WTC11 (cell line): ENCODE measurements around the gene TMEM63B. TPM values are rescaled to one million over a fixed set of nuclear protein-coding genes. Genes with fewer than 3 reads are reported as not detected.

Source experiments
- ATAC-seq: fragments of 200-7000 bp; cut with Tn5 transposase; 2 replicates; pipeline ENCODE4 v1.10.0; 2021; ENCODE audit warnings: mild to moderate bottlenecking, moderate library complexity
- Bru-seq: library from RNA; stranded (reverse); fragments of 400-500 nt; gene quantifications from one replicate; lab custom pipeline; 2021; lab: Mats Ljungman, UMichigan
- CTCF ChIA-PET: fragments of 300-600 bp; sonication (Branson Sonifier 250); formaldehyde crosslinking; loops from one replicate; lab custom pipeline; 2021; ENCODE audit warnings: antibody characterized with exemption; lab: Charles Lee
- POLR2A ChIA-PET: fragments of 350-600 bp; sonication (Branson Sonifier 250); formaldehyde crosslinking; loops from one replicate; lab custom pipeline; 2021; ENCODE audit warnings: antibody characterized with exemption; lab: Charles Lee
- DNase-seq: peaks from one replicate; pipeline ENCODE4 v3.0.0; 2021; ENCODE audit warnings: low spot score
- H3K27ac Mint-ChIP-seq: 2 replicates; pipeline ENCODE4 v1.8.0; 2021; ENCODE audit warnings: mixed read lengths
- H3K27me3 Mint-ChIP-seq: 2 replicates; pipeline ENCODE4 v1.8.0; 2021; ENCODE audit warnings: low read depth, mild to moderate bottlenecking, moderate library complexity, mixed read lengths
- H3K36me3 Mint-ChIP-seq: 2 replicates; pipeline ENCODE4 v1.8.0; 2021; ENCODE audit warnings: mixed read lengths
- H3K4me1 Mint-ChIP-seq: 2 replicates; pipeline ENCODE4 v1.8.0; 2022; ENCODE audit warnings: mixed read lengths
- H3K4me3 Mint-ChIP-seq: 2 replicates; pipeline ENCODE4 v1.8.0; 2021; ENCODE audit warnings: mild to moderate bottlenecking, moderate library complexity, mixed read lengths
- H3K9me3 Mint-ChIP-seq: 2 replicates; pipeline ENCODE4 v1.8.0; 2021; ENCODE audit warnings: mixed read lengths
- ARID4B ChIP-seq: sonication (generic); formaldehyde crosslinking; IDR thresholded peaks from 2 replicates; pipeline ENCODE4 v1.8.0; 2023; ENCODE audit warnings: missing genetic modification reagents, mild to moderate bottlenecking, borderline replicate concordance
- CREB1 ChIP-seq: sonication (generic); formaldehyde crosslinking; IDR thresholded peaks from 2 replicates; pipeline ENCODE4 v1.8.0; 2023; ENCODE audit warnings: mild to moderate bottlenecking, missing genetic modification reagents
- E2F5 ChIP-seq: sonication (generic); formaldehyde crosslinking; IDR thresholded peaks from 2 replicates; pipeline ENCODE4 v1.8.1; 2022; ENCODE audit warnings: mild to moderate bottlenecking, moderate library complexity, missing genetic modification reagents
- ETV6 ChIP-seq: sonication (generic); formaldehyde crosslinking; IDR thresholded peaks from 2 replicates; pipeline ENCODE4 v1.8.1; 2022; ENCODE audit warnings: mild to moderate bottlenecking, missing genetic modification reagents
- FOXJ3 ChIP-seq: sonication (generic); formaldehyde crosslinking; IDR thresholded peaks from 2 replicates; pipeline ENCODE4 v1.9.0; 2021; ENCODE audit warnings: missing genetic modification reagents, mild to moderate bottlenecking, borderline replicate concordance
- GRHL2 ChIP-seq: fragments of 250-450 bp; sonication (Bioruptor Pico); IDR thresholded peaks from 2 replicates; pipeline ENCODE4 v1.8.0; 2022; ENCODE audit warnings: mild to moderate bottlenecking, moderate library complexity; ENCODE audit not compliant: insufficient replicate concordance, severe bottlenecking
- KAT7 ChIP-seq: sonication (generic); formaldehyde crosslinking; IDR thresholded peaks from 2 replicates; pipeline ENCODE4 v1.8.1; 2023; ENCODE audit warnings: missing genetic modification reagents, mild to moderate bottlenecking, borderline replicate concordance
- MAX ChIP-seq: sonication (generic); formaldehyde crosslinking; IDR thresholded peaks from 2 replicates; pipeline ENCODE4 v1.8.0; 2022; ENCODE audit warnings: mild to moderate bottlenecking, missing genetic modification reagents
- SP1 ChIP-seq: sonication (generic); formaldehyde crosslinking; conservative IDR thresholded peaks from 2 replicates; pipeline ENCODE4 v1.8.1; 2022; ENCODE audit warnings: missing genetic modification reagents
- STAT6 ChIP-seq: sonication (generic); formaldehyde crosslinking; conservative IDR thresholded peaks from 2 replicates; pipeline ENCODE4 v1.8.1; 2023; ENCODE audit warnings: mild to moderate bottlenecking, low read depth, missing genetic modification reagents, moderate library complexity
- USF1 ChIP-seq: sonication (generic); formaldehyde crosslinking; IDR thresholded peaks from 2 replicates; pipeline ENCODE4 v1.8.0; 2022; ENCODE audit warnings: mild to moderate bottlenecking, missing genetic modification reagents
- ZNF423 ChIP-seq: fragments of 250-450 bp; sonication (Bioruptor Pico); IDR thresholded peaks from 2 replicates; pipeline ENCODE4 v2.1.2; 2022; ENCODE audit warnings: mild to moderate bottlenecking, moderate library complexity
- long read RNA-seq, 3 experiments: library from RNA in 1 of 3; library from capped mRNA in 1 of 3; library from polyadenylated mRNA in 1 of 3; unstranded in 2 of 3; stranded (forward) in 1 of 3; transcript quantifications; one replicate each; pipeline ENCODE4 v2.0.0, GENCODE V29; 2021
- total RNA-seq: library from RNA; stranded (reverse); gene quantifications from 3 replicates; pipeline ENCODE4 v1.2.3, GENCODE V29; 2021

Gene TMEM63B
- total RNA-seq, result 72.8 to 75.2 TPM (median 74.0 TPM) in 3 replicates
- percentile 64 among the genes with signal in this experiment for Bru-seq, nascent RNA
- long read RNA-seq, experiment 1, partial matches to known transcripts, result 24 of 168 reads
- long read RNA-seq, experiment 1, other reads (novel, unspliced or antisense), result 140 of 168 reads
- long read RNA-seq, experiment 2, partial matches to known transcripts, result 40 of 63 reads
- long read RNA-seq, experiment 2, other reads (novel, unspliced or antisense), result 23 of 63 reads
- long read RNA-seq, experiment 3, partial matches to known transcripts, result 1 of 4 reads
- long read RNA-seq, experiment 3, other reads (novel, unspliced or antisense), result 3 of 4 reads

- ChIA-PET POLR2A (interaction anchor here (1.0 kb wide), 1 partner anchor 119 kb away, joined by 3 read pairs; the partner anchor contains the start of gene HSP90AB1), CTCF (interaction anchor here (0.6 to 1.6 kb wide), 8 partner anchors 11 to 185 kb away, joined by 3 to 5 read pairs (median 4); no protein-coding TSS in a partner anchor)
- peak; percentile 80 for DNase-seq
- Mint-ChIP-seq H3K27ac (peak within 1 kb of the TSS; percentile 39), H3K9me3 (no peaks in the 10 kb centered on the region), H3K36me3 (peaks cover 2% of the 10 kb centered on the region), H3K27me3 (no peaks in the 10 kb centered on the region; the same call in 1 of the 2 replicates), H3K4me3 (peak within 1 kb of the TSS; percentile 98), H3K4me1 (peaks cover 61% of the 10 kb centered on the region)
- peak; percentile 79 for ATAC-seq
- no peak for TF ChIP-seq CREB1 (CRISPR knock-in tag)
- no peak; the same call in 1 of the 2 replicates for TF ChIP-seq ZNF423
- TF ChIP-seq ETV6 (CRISPR knock-in tag), result peak; percentile 14; the same call in 1 of the 2 replicates
- no peak for TF ChIP-seq STAT6 (CRISPR knock-in tag)
- peak; percentile 39; the same call in 1 of the 2 replicates for TF ChIP-seq E2F5 (CRISPR knock-in tag)
- TF ChIP-seq USF1 (CRISPR knock-in tag), result peak; percentile 30; the same call in 1 of the 2 replicates
- no peak for TF ChIP-seq GRHL2 (CRISPR knock-in tag)
- TF ChIP-seq SP1 (CRISPR knock-in tag), result peak; percentile 55; the same call in 1 of the 2 replicates
- no peak for TF ChIP-seq KAT7
- no peak for TF ChIP-seq FOXJ3 (CRISPR knock-in tag)
- TF ChIP-seq MAX, result peak; percentile 57; the same call in 1 of the 2 replicates
- peak; percentile 36; the same call in 1 of the 2 replicates for TF ChIP-seq ARID4B (CRISPR knock-in tag)
Observed at GRCh38 chr6:44127186-44128019, at the start of gene TMEM63B, which contains the start of gene MRPL14. Gene TMEM63B, plus strand, starts transcription at chr6:44127554. Its CDS starts 7,031 bp downstream, at chr6:44134585. Gene MRPL14, minus strand, starts transcription at chr6:44127452. Its CDS starts 10,841 bp downstream, at chr6:44116611.
